MM.1S (cell line): Measurements from ENCODE around the gene BCAT1.

ENCODE experiments used
- EZH2 ChIP-seq: fragments of 300-600 bp; sonication (generic); optimal IDR thresholded peaks from 2 replicates; pipeline ENCODE3; 2017; ENCODE audit warnings: low read depth, mild to moderate bottlenecking, antibody characterized with exemption, low read length, mixed read lengths
- TF ChIP-seq, protein P1 (sequence below): fragments of 300-600 bp; sonication (generic); IDR thresholded peaks from 2 replicates; pipeline ENCODE4 v1.5.1; 2016; ENCODE audit warnings: antibody characterized with exemption, low read length, mixed read lengths

DNA sequence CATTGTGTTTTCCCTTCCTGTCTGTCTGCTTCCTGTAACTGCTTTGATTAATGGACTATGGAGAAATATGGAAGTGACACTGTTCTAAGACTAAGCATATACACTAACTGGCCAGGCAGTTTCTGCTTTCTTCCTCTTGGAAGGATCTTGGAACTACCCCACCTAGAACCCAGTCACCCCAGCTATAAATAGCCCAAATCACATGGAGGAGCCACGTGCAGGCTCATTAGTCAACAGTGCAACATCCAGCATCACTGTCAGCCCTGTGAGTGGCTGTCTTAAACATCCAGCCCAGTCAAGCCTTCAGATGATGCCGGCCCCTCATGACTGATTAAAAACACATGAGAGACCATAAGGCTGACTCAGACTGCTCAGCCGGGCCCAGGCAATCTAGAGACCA lies 39.2 kb downstream of the BCAT1 start:
- TF ChIP-seq EZH2 = no peak
- TF ChIP-seq, protein P1, sequence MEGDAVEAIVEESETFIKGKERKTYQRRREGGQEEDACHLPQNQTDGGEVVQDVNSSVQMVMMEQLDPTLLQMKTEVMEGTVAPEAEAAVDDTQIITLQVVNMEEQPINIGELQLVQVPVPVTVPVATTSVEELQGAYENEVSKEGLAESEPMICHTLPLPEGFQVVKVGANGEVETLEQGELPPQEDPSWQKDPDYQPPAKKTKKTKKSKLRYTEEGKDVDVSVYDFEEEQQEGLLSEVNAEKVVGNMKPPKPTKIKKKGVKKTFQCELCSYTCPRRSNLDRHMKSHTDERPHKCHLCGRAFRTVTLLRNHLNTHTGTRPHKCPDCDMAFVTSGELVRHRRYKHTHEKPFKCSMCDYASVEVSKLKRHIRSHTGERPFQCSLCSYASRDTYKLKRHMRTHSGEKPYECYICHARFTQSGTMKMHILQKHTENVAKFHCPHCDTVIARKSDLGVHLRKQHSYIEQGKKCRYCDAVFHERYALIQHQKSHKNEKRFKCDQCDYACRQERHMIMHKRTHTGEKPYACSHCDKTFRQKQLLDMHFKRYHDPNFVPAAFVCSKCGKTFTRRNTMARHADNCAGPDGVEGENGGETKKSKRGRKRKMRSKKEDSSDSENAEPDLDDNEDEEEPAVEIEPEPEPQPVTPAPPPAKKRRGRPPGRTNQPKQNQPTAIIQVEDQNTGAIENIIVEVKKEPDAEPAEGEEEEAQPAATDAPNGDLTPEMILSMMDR = no peak
